Spleen (tissue), 7 donors: ENCODE results near the gene SEBOX.

ENCODE experiments used
- CTCF ChIP-seq, 11 experiments: fragments of 200-600 bp in 7 of 11; fragments of 450-650 bp in 4 of 11; sonication (generic) in 4 of 11; IDR thresholded peaks in 8 of 11; conservative IDR thresholded peaks in 3 of 11; 1 replicate in 7 of 11; 2 replicates in 4 of 11; pipeline versions ENCODE4 v1.4.0 to v1.8.0; 2016 to 2021; ENCODE audit warnings: antibody characterized with exemption in 11 of 11, inconsistent platforms in 4 of 11, mild to moderate bottlenecking in 1 of 11
- POLR2AphosphoS5 ChIP-seq, 3 donors: sonication (generic); formaldehyde crosslinking; IDR thresholded peaks; one replicate each; pipeline ENCODE4 v1.5.1; 2017; ENCODE audit warnings: antibody characterized with exemption in 3 of 3
- donor health status: DM: no; HTN: no; CAD: no; lungs with moderate emphysema.
- donor health status: DM: no; HTN: no; CAD: no.
- donor health status: DM: no; HTN: no; CAD: no.

DNA sequence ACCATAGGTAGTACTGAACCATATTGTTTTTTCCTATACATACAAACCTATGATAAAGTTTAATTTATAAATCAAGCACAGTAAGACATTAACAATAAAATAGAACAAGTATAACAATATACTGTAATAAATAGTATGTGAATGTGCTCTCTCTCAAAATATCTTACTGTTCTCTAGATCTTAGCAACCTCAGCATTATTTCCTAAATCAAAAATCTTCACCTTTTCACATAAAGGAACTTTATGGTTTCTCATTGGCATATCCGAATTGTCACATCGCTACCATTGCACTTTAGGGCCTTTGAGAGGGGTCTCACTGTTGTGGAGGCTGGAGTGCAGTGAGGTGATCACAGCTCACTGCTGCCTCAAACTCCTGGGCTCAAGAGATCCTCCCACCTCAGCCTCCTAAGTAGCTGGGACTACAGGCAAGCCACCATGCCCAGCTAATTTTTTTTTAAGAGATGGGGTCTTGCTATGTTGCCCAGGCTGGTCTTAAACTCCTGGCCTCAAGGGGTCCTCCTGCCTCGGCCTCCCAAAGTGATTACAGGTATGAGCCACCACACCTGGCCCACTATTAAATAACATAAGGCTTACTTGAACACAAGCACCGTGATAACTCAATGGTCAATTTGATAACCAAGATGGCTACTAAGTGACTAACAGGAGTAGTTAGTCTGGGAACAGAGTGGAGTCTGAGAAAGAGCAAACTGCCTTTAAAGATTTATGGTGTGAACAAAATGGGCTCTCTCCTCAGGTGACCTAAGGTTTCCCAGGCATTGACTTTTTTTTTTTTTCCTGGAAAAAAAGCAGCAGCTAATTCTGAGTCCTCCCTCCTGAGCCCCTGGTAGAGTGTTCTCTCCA is 48.9 kb downstream of the SEBOX start:
- TF ChIP-seq CTCF (IDR thresholded peaks at IDR 0.05 in 8 of 11, conservative IDR thresholded peaks at IDR 0.05 in 3 of 11) (no peak), POLR2AphosphoS5 (IDR thresholded peaks at IDR 0.05) (no peak)
